GM10266 (cell line): Measurements from ENCODE around the gene ZBTB43.

Source experiments
- DNase-seq: peaks from one replicate; pipeline ENCODE4 v3.0.0; 2012; ENCODE audit errors: extremely low spot score
- CTCF ChIP-seq: IDR thresholded peaks from 2 replicates; pipeline ENCODE4 v1.5.1; 2012; ENCODE audit warnings: mild to moderate bottlenecking, low read depth; ENCODE audit not compliant: control insufficient read depth, insufficient read depth; ENCODE audit errors: missing control alignments

ZBTB43 gene

GRCh38 chr9:126838055-126838811 is 33.4 kb downstream of the ZBTB43 start:
- DNase-seq, result no peak
- TF ChIP-seq CTCF, result no peak

GRCh38 chr9:126838895-126839294 is 34.1 kb downstream of the ZBTB43 start:
- no peak for TF ChIP-seq CTCF
- peak; percentile 76 for DNase-seq

- TF ChIP-seq CTCF, result no peak
- no peak for DNase-seq
Measured at GRCh38 chr9:126839301-126839700, 34.5 kb downstream of the ZBTB43 start.

GRCh38 chr9:126842220-126842842 is 37.5 kb downstream of the ZBTB43 start:
- no peak for DNase-seq
- no peak for TF ChIP-seq CTCF

- no peak for DNase-seq
- TF ChIP-seq CTCF, result no peak
Measured at GRCh38 chr9:126842977-126843799, 38.3 kb downstream of the ZBTB43 start.

- DNase-seq, result no peak
- no peak for TF ChIP-seq CTCF
Measured at GRCh38 chr9:126844085-126844484, 39.2 kb downstream of the ZBTB43 start.
